GM19395 (cell line): ENCODE results near the gene LMCD1.

Source experiments
- ATAC-seq: cut with Tn5 transposase; IDR thresholded peaks from one replicate; pipeline ENCODE4 v1.9.1; 2021; ENCODE audit warnings: mild to moderate bottlenecking, moderate library complexity; ENCODE audit not compliant: unreplicated experiment

The LMCD1 gene

GRCh38 chr3:8556473-8556869 is 54.8 kb downstream of the LMCD1 start:
- ATAC-seq: no peak

GRCh38 chr3:8557298-8557697 is 55.7 kb downstream of the LMCD1 start:
- ATAC-seq: no peak

GRCh38 chr3:8558645-8559044 is 57.0 kb downstream of the LMCD1 start:
- no peak for ATAC-seq

GRCh38 chr3:8559351-8559750 is 57.7 kb downstream of the LMCD1 start:
- ATAC-seq: no peak

- ATAC-seq: no peak
Measured at GRCh38 chr3:8560366-8561007, 58.9 kb downstream of the LMCD1 start.

GRCh38 chr3:8561370-8561769 is 59.7 kb downstream of the LMCD1 start:
- ATAC-seq: no peak

- ATAC-seq: no peak
Measured at GRCh38 chr3:8562081-8562595, 60.5 kb downstream of the LMCD1 start.

GRCh38 chr3:8563146-8563545 is 61.5 kb downstream of the LMCD1 start:
- ATAC-seq: no peak

GRCh38 chr3:8563597-8563996 is 62.0 kb downstream of the LMCD1 start:
- no peak for ATAC-seq

- no peak for ATAC-seq
Measured at GRCh38 chr3:8565376-8565775, 63.8 kb downstream of the LMCD1 start.

- ATAC-seq: no peak
Measured at GRCh38 chr3:8567784-8568575, 66.4 kb downstream of the LMCD1 start.

- no peak for ATAC-seq
Measured at GRCh38 chr3:8571256-8571655, 69.6 kb downstream of the LMCD1 start.

GRCh38 chr3:8573342-8573926 is 71.8 kb downstream of the LMCD1 start:
- no peak for ATAC-seq

GRCh38 chr3:8574040-8574669 is 72.5 kb downstream of the LMCD1 start:
- no peak for ATAC-seq

GRCh38 chr3:8574670-8575322 is 73.2 kb downstream of the LMCD1 start:
- ATAC-seq: no peak

- no peak for ATAC-seq
Measured at GRCh38 chr3:8575364-8576104, 73.9 kb downstream of the LMCD1 start.

GRCh38 chr3:8576436-8576835 is 74.8 kb downstream of the LMCD1 start:
- ATAC-seq: no peak

GRCh38 chr3:8576841-8577571 is 75.4 kb downstream of the LMCD1 start:
- no peak for ATAC-seq

- no peak for ATAC-seq
Measured at GRCh38 chr3:8578282-8578681, 76.7 kb downstream of the LMCD1 start.

- peak; percentile 98 for ATAC-seq
Measured at GRCh38 chr3:8579096-8579495, 77.5 kb downstream of the LMCD1 start.
